HG02973 (cell line): ENCODE measurements around the gene SET.
A peak's percentile ranks its signal among the peaks of the same experiment; 100 is the strongest.
"Not testable (repeated sequence)": the region's sequence is repeated elsewhere in the genome, so short reads cannot be mapped to it uniquely, and the experiment has no call there.

Experiments used
- ATAC-seq: cut with Tn5 transposase; IDR thresholded peaks from one replicate; pipeline ENCODE4 v1.9.1; 2021; ENCODE audit warnings: moderate library complexity; ENCODE audit not compliant: unreplicated experiment

SET gene

GRCh38 chr9:128688501-128689292 is at the start of gene SET:
TSS of gene SET (plus strand) at chr9:128689222. CDS start at chr9:128689583, 361 bp downstream.
- ATAC-seq = peak; percentile 57

GRCh38 chr9:128640603-128641002 is 48.4 kb upstream of the SET start:
- ATAC-seq = no peak

GRCh38 chr9:128642675-128643245 is 46.3 kb upstream of the SET start:
- ATAC-seq = no peak

- peak; percentile 58 for ATAC-seq
Measured at GRCh38 chr9:128643519-128644300, 45.3 kb upstream of the SET start.

GRCh38 chr9:128648206-128648605 is 40.8 kb upstream of the SET start:
- ATAC-seq = not testable (repeated sequence)

GRCh38 chr9:128651798-128652197 is 37.2 kb upstream of the SET start:
- no peak for ATAC-seq

- no peak for ATAC-seq
Measured at GRCh38 chr9:128653908-128654307, 35.1 kb upstream of the SET start.

- no peak for ATAC-seq
Measured at GRCh38 chr9:128654481-128654880, 34.5 kb upstream of the SET start.

- ATAC-seq = peak; percentile 46
Measured at GRCh38 chr9:128656416-128657343, 32.3 kb upstream of the SET start, which contains the start of gene DYNC2I2. TSS of gene DYNC2I2 (minus strand) at chr9:128656847. CDS start at chr9:128656726, 121 bp downstream.

- no peak for ATAC-seq
Measured at GRCh38 chr9:128657344-128657704, 31.7 kb upstream of the SET start.

GRCh38 chr9:128657796-128658195 is 31.2 kb upstream of the SET start:
- ATAC-seq = no peak

GRCh38 chr9:128666481-128666941 is 22.5 kb upstream of the SET start:
- ATAC-seq = not testable (repeated sequence)

GRCh38 chr9:128669786-128670185 is 19.2 kb upstream of the SET start:
- ATAC-seq = no peak

GRCh38 chr9:128675382-128675781 is 13.6 kb upstream of the SET start:
- ATAC-seq = no peak

- no peak for ATAC-seq
Measured at GRCh38 chr9:128677794-128678193, 11.2 kb upstream of the SET start.

GRCh38 chr9:128683340-128684064 is 5.5 kb upstream of the SET start:
- no peak for ATAC-seq

GRCh38 chr9:128684065-128684324 is 5.0 kb upstream of the SET start:
- ATAC-seq = no peak

GRCh38 chr9:128684325-128685199 is 4.5 kb upstream of the SET start:
- ATAC-seq = peak; percentile 26
